HepG2 (cell line): Measurements from ENCODE around the gene CEBPZOS. TPM values are rescaled to one million over a fixed set of nuclear protein-coding genes. Genes with fewer than 3 reads are reported as not detected.

Experiments used
- ELF3 ChIP-seq: IDR thresholded peaks from 2 replicates; pipeline ENCODE4 v1.6.1; 2016; ENCODE audit warnings: missing genetic modification reagents, missing compliant biosample characterization
- FOXO1 ChIP-seq: sonication (generic); formaldehyde crosslinking; IDR thresholded peaks from 2 replicates; pipeline ENCODE4 v1.4.0; 2020; ENCODE audit warnings: missing genetic modification reagents
- GFI1 ChIP-seq: sonication (generic); formaldehyde crosslinking; IDR thresholded peaks from 2 replicates; pipeline ENCODE4 v1.5.0; 2020; ENCODE audit warnings: missing genetic modification reagents, mild to moderate bottlenecking, borderline replicate concordance
- HOXA9 ChIP-seq: sonication (generic); formaldehyde crosslinking; IDR thresholded peaks from 2 replicates; pipeline ENCODE4 v1.8.1; 2022; ENCODE audit warnings: missing genetic modification reagents, mild to moderate bottlenecking, moderate library complexity, borderline replicate concordance
- KDM6A ChIP-seq: IDR thresholded peaks from 2 replicates; pipeline ENCODE4 v1.6.1; 2016; ENCODE audit warnings: low read depth
- KLF6 ChIP-seq: IDR thresholded peaks from 2 replicates; pipeline ENCODE4 v1.8.0; 2016; ENCODE audit warnings: missing biosample characterization, missing genetic modification reagents
- MEF2D ChIP-seq: sonication (generic); formaldehyde crosslinking; IDR thresholded peaks from 2 replicates; pipeline ENCODE4 v1.5.1; 2020; ENCODE audit warnings: mild to moderate bottlenecking, missing genetic modification reagents
- MTF2 ChIP-seq: sonication (generic); formaldehyde crosslinking; IDR thresholded peaks from 2 replicates; pipeline ENCODE4 v1.5.0; 2020; ENCODE audit warnings: missing genetic modification reagents, borderline replicate concordance
- NBN ChIP-seq: fragments of 450-650 bp; conservative IDR thresholded peaks from 2 replicates; pipeline ENCODE4 v1.6.1; 2017
- NR2F6 ChIP-seq, 2 experiments: IDR thresholded peaks; 2 replicates each; pipeline ENCODE4 v1.6.1; 2016; ENCODE audit warnings: antibody characterized with exemption in 1 of 2, mild to moderate bottlenecking in 1 of 2
- PHF20 ChIP-seq: sonication (generic); formaldehyde crosslinking; IDR thresholded peaks from 2 replicates; pipeline ENCODE4 v1.5.0; 2020; ENCODE audit warnings: mild to moderate bottlenecking, missing genetic modification reagents
- PHF5A ChIP-seq: IDR thresholded peaks from one replicate; pipeline ENCODE4 v1.6.1; 2018; ENCODE audit warnings: low read depth, missing genetic modification reagents; ENCODE audit not compliant: unreplicated experiment
- RCOR2 ChIP-seq: IDR thresholded peaks from 2 replicates; pipeline ENCODE4 v1.6.1; 2016; ENCODE audit warnings: missing biosample characterization, missing genetic modification reagents
- SMAD3 ChIP-seq: sonication (generic); formaldehyde crosslinking; IDR thresholded peaks from 2 replicates; pipeline ENCODE4 v1.4.0; 2020; ENCODE audit warnings: missing genetic modification reagents
- TAF1 ChIP-seq: sonication (generic); formaldehyde crosslinking; IDR thresholded peaks from 2 replicates; pipeline ENCODE4 v1.4.0; 2020; ENCODE audit warnings: missing genetic modification reagents
- THAP11 ChIP-seq: IDR thresholded peaks from 2 replicates; pipeline ENCODE4 v1.6.1; 2016; ENCODE audit warnings: missing biosample characterization, missing genetic modification reagents
- U2AF2 ChIP-seq: fragments of 200-400 bp; formaldehyde crosslinking; IDR thresholded peaks from 2 replicates; pipeline ENCODE4 v1.6.1; 2017; ENCODE audit warnings: low read depth, mild to moderate bottlenecking, low read length
- ZNF124 ChIP-seq: sonication (generic); formaldehyde crosslinking; IDR thresholded peaks from 2 replicates; pipeline ENCODE4 v1.4.0; 2020; ENCODE audit warnings: missing genetic modification reagents
- ZNF329 ChIP-seq: sonication (generic); formaldehyde crosslinking; IDR thresholded peaks from 2 replicates; pipeline ENCODE4 v1.9.0; 2021; ENCODE audit warnings: low read depth, mild to moderate bottlenecking, missing genetic modification reagents
- ZNF33B ChIP-seq: sonication (generic); formaldehyde crosslinking; IDR thresholded peaks from 2 replicates; pipeline ENCODE4 v1.5.1; 2020; ENCODE audit warnings: mild to moderate bottlenecking, missing genetic modification reagents
- ZNF354B ChIP-seq: sonication (generic); formaldehyde crosslinking; IDR thresholded peaks from 2 replicates; pipeline ENCODE4 v1.8.0; 2022; ENCODE audit warnings: mild to moderate bottlenecking, missing genetic modification reagents
- ZSCAN12 ChIP-seq: sonication (generic); formaldehyde crosslinking; IDR thresholded peaks from 2 replicates; pipeline ENCODE4 v1.9.0; 2021; ENCODE audit warnings: mild to moderate bottlenecking, missing genetic modification reagents
- polyA plus RNA-seq, 8 experiments: library from polyadenylated mRNA; depleted of rRNA in 3 of 8; stranded (reverse) in 7 of 8; unstranded in 1 of 8; fragments of >200 nt; fragmentation: Illumina TruSeq in 4 of 8; extraction: Trizol in 4 of 8; gene quantifications; 2 replicates each; pipeline versions ENCODE4 v1.2.1 to v1.2.3, GENCODE V29; 2011 to 2016; ENCODE audit warnings: low read depth in 4 of 8, missing spikeins in 1 of 8, mixed read lengths in 1 of 8; ENCODE audit not compliant: insufficient read depth in 1 of 8
- total RNA-seq, 5 experiments: library from RNA; depleted of rRNA; stranded (reverse); fragments of >200 nt; fragmentation: Illumina TruSeq; extraction: Trizol; gene quantifications; 2 replicates each; pipeline ENCODE4 v1.2.3, GENCODE V29; 2016; ENCODE audit warnings: low read depth in 1 of 5
- TF ChIP-seq, protein P1 (sequence below): sonication (generic); formaldehyde crosslinking; IDR thresholded peaks from 2 replicates; pipeline ENCODE4 v1.8.1; 2023; ENCODE audit warnings: missing genetic modification reagents, mild to moderate bottlenecking, borderline replicate concordance
- TF ChIP-seq, protein P2 (sequence below): sonication (generic); formaldehyde crosslinking; IDR thresholded peaks from 2 replicates; pipeline ENCODE4 v1.8.0; 2022; ENCODE audit warnings: low read depth, missing genetic modification reagents
- TF ChIP-seq, protein P3 (sequence below): sonication (generic); formaldehyde crosslinking; IDR thresholded peaks from 2 replicates; pipeline ENCODE4 v1.5.0; 2020; ENCODE audit warnings: missing genetic modification reagents
- TF ChIP-seq, protein P4 (sequence below): sonication (generic); formaldehyde crosslinking; IDR thresholded peaks from 2 replicates; pipeline ENCODE4 v1.4.0; 2020; ENCODE audit warnings: mild to moderate bottlenecking, missing genetic modification reagents
- TF ChIP-seq, protein P5 (sequence below): sonication (generic); formaldehyde crosslinking; IDR thresholded peaks from 2 replicates; pipeline ENCODE4 v1.9.0; 2021; ENCODE audit warnings: missing genetic modification reagents, borderline replicate concordance

CEBPZOS gene
- total and polyA plus RNA-seq, 2 of the 13 experiments (the other 11 are each of a cell fraction or from before 2014, with no cell fraction given), result 18.6 to 44.7 TPM

DNA sequence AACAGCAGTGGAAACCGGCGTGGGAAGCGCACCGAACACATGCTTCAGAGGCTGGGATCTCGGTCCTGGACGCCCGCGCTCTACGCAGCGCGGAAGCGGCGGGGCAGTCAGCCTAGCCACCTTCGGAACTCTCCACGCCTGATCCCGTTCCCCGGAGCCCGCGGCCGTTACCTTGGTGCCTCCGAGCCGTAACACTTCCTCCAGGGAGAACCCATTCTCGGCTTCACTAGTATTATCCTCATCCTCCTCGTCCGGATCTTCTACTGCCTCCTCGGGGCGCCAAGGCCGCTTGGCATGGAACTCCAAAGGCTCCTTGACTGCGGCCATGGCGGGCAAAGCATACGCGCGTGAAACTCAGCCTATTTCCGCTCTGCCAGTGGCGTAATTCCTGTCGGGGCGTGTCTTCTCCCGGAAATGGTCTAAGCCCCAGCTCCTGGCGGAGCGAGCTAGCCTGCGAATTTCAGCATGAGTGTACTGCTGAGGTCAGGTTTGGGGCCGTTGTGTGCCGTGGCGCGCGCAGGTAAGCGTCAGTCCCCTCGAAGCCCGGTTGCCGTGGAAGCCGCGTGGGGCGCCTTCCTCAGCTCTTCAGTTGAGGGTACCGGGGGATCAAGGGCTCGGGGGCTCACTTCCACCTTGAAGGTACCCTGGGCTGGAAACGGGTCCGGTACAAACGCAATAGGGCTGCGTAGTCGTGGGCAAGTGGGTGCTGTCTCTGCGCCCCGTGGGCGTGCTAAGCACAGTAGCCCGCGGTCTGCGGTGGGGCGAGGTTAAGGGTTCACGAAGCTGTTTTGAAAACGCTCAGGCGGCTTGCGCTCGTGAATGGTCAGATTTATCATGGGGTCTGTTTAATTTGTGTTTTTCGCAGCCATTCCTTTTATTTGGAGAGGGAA is 35.2 kb downstream of the CEBPZOS start, which contains the start of the genes CEBPZ and NDUFAF7 (continued):
- peak; percentile 74 for TF ChIP-seq ZNF329 (CRISPR knock-in tag)
- TF ChIP-seq, protein P1, sequence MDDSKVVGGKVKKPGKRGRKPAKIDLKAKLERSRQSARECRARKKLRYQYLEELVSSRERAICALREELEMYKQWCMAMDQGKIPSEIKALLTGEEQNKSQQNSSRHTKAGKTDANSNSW, result peak; percentile 91; the same call in 1 of the 2 replicates
- no peak; the same call in 1 of the 2 replicates for TF ChIP-seq GFI1
- no peak for TF ChIP-seq MTF2 (CRISPR knock-in tag)
- no peak for TF ChIP-seq U2AF2
- no peak; the same call in 1 of the 2 replicates for TF ChIP-seq NR2F6 (IDR thresholded peaks at IDR 0.05)
- peak; percentile 66; the same call in 1 of the 2 replicates for TF ChIP-seq NR2F6 (CRISPR knock-in tag; IDR thresholded peaks at IDR 0.05)
- TF ChIP-seq RCOR2 (CRISPR knock-in tag), result no peak
- TF ChIP-seq, protein P2, sequence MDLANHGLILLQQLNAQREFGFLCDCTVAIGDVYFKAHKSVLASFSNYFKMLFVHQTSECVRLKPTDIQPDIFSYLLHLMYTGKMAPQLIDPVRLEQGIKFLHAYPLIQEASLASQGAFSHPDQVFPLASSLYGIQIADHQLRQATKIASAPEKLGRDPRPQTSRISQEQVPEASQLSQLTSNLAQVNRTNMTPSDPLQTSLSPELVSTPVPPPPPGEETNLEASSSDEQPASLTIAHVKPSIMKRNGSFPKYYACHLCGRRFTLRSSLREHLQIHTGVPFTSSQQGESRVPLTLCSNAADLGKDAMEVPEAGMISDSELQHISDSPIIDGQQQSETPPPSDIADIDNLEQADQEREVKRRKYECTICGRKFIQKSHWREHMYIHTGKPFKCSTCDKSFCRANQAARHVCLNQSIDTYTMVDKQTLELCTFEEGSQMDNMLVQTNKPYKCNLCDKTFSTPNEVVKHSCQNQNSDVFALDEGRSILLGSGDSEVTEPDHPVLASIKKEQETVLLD (CRISPR knock-in tag), result no peak
- TF ChIP-seq PHF5A (CRISPR knock-in tag), result peak; percentile 93
- peak; percentile 92 for TF ChIP-seq ZNF124 (CRISPR knock-in tag)
- no peak for TF ChIP-seq NBN
- TF ChIP-seq, protein P3, sequence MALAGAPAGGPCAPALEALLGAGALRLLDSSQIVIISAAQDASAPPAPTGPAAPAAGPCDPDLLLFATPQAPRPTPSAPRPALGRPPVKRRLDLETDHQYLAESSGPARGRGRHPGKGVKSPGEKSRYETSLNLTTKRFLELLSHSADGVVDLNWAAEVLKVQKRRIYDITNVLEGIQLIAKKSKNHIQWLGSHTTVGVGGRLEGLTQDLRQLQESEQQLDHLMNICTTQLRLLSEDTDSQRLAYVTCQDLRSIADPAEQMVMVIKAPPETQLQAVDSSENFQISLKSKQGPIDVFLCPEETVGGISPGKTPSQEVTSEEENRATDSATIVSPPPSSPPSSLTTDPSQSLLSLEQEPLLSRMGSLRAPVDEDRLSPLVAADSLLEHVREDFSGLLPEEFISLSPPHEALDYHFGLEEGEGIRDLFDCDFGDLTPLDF (CRISPR knock-in tag), result peak; percentile 91
- peak; percentile 97 for TF ChIP-seq TAF1 (CRISPR knock-in tag)
- TF ChIP-seq PHF20 (CRISPR knock-in tag), result peak; percentile 94
- TF ChIP-seq SMAD3 (CRISPR knock-in tag), result peak; percentile 97
- TF ChIP-seq ZSCAN12, result no peak; the same call in 1 of the 2 replicates
- TF ChIP-seq ZNF33B (CRISPR knock-in tag), result peak; percentile 86; the same call in 1 of the 2 replicates
- TF ChIP-seq, protein P4, sequence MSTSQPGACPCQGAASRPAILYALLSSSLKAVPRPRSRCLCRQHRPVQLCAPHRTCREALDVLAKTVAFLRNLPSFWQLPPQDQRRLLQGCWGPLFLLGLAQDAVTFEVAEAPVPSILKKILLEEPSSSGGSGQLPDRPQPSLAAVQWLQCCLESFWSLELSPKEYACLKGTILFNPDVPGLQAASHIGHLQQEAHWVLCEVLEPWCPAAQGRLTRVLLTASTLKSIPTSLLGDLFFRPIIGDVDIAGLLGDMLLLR, result peak; percentile 54; the same call in 1 of the 2 replicates
- TF ChIP-seq, protein P5, sequence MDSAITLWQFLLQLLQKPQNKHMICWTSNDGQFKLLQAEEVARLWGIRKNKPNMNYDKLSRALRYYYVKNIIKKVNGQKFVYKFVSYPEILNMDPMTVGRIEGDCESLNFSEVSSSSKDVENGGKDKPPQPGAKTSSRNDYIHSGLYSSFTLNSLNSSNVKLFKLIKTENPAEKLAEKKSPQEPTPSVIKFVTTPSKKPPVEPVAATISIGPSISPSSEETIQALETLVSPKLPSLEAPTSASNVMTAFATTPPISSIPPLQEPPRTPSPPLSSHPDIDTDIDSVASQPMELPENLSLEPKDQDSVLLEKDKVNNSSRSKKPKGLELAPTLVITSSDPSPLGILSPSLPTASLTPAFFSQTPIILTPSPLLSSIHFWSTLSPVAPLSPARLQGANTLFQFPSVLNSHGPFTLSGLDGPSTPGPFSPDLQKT (CRISPR knock-in tag), result no peak
- no peak; the same call in 1 of the 2 replicates for TF ChIP-seq FOXO1 (CRISPR knock-in tag)
- TF ChIP-seq MEF2D, result peak; percentile 89
- TF ChIP-seq ELF3 (CRISPR knock-in tag), result peak; percentile 94
- no peak for TF ChIP-seq HOXA9 (CRISPR knock-in tag)
- peak; percentile 92 for TF ChIP-seq THAP11
- peak; percentile 87; the same call in 1 of the 2 replicates for TF ChIP-seq ZNF354B
- peak; percentile 64; the same call in 1 of the 2 replicates for TF ChIP-seq KLF6 (CRISPR knock-in tag)
- 0 out of 2 replicates have a peak, but pooled peaks have one; percentile 31 for TF ChIP-seq KDM6A (CRISPR knock-in tag)
